K562 (cell line): ENCODE results near the gene AK5. TPM values are rescaled to one million over a fixed set of nuclear protein-coding genes. Genes with fewer than 3 reads are reported as not detected.

ENCODE experiments used
- ATAC-seq: fragments of 200-7000 bp; cut with Tn5 transposase; 3 replicates; pipeline ENCODE4 v1.9.1; 2020; ENCODE audit warnings: moderate library complexity
- BruUV-seq: library from RNA; stranded (reverse); fragments of 400-500 nt; replicated peaks from 2 replicates; lab custom pipeline; 2021; lab: Mats Ljungman, UMichigan
- CTCF ChIA-PET: fragments of 300-600 bp; formaldehyde crosslinking; extraction: SDS; loops from one replicate; lab custom pipeline; 2021; ENCODE audit warnings: low intra/inter-chr PET ratio; lab: Yijun Ruan, JAX
- POLR2A ChIA-PET: fragments of 300-600, 350-650 bp; sonication (Branson Sonifier 250); formaldehyde crosslinking; extraction: SDS; loops from one replicate; lab custom pipeline; 2021; ENCODE audit warnings: antibody characterized with exemption, inconsistent platforms; lab: Yijun Ruan, JAX
- DNase-seq, 4 experiments: peaks; one replicate each; pipeline versions ENCODE4 v3.0.0 to v3.0.0-alpha.2; 2011 to 2018; ENCODE audit warnings: low spot score in 3 of 4, mixed read lengths in 3 of 4; ENCODE audit errors: extremely low read depth in 1 of 4
- FAIRE-seq: peaks from 2 replicates; lab custom pipeline; 2011; peaks lifted over from hg19 to GRCh38; lab: Jason Lieb, UNC
- H2AFZ ChIP-seq: 2 replicates; pipeline ENCODE4 v1.6.0; 2011; ENCODE audit warnings: low read depth, low read length, control low read depth, inconsistent platforms
- H3K27ac ChIP-seq: fragments of 200-600 bp; 3 replicates; pipeline ENCODE4 v1.8.0; 2011; ENCODE audit warnings: low read depth, mild to moderate bottlenecking, control low read depth, inconsistent platforms, low read length, moderate library complexity, mixed read lengths; ENCODE audit errors: extremely low read depth
- H3K27me3 ChIP-seq, 2 experiments: fragments of 300-600 bp in 1 of 2; 2 replicates in 1 of 2; 3 replicates in 1 of 2; pipeline versions ENCODE4 v1.6.0 to v1.8.0; 2011; ENCODE audit warnings: inconsistent platforms in 2 of 2, low read length in 2 of 2, mild to moderate bottlenecking in 1 of 2, mixed read lengths in 1 of 2, moderate library complexity in 1 of 2; ENCODE audit not compliant: control insufficient read depth in 2 of 2, insufficient read depth in 2 of 2
- H3K36me3 ChIP-seq: fragments of 300-600 bp; 3 replicates; pipeline ENCODE4 v1.8.0; 2011; ENCODE audit warnings: mild to moderate bottlenecking, low read length, inconsistent platforms; ENCODE audit not compliant: control insufficient read depth, insufficient read depth
- H3K4me1 ChIP-seq, 2 experiments: fragments of 200-600 bp in 1 of 2; replicated peaks in 1 of 2; 2 replicates in 1 of 2; 3 replicates in 1 of 2; pipeline versions ENCODE4 v1.5.1 to v1.8.0; 2011; ENCODE audit warnings: inconsistent platforms in 2 of 2, low read length in 2 of 2, mild to moderate bottlenecking in 1 of 2, mixed read lengths in 1 of 2, moderate library complexity in 1 of 2; ENCODE audit not compliant: control insufficient read depth in 2 of 2, insufficient read depth in 2 of 2
- H3K4me2 ChIP-seq: 2 replicates; pipeline ENCODE4 v1.6.1; 2011; ENCODE audit warnings: low read length, control low read depth, inconsistent platforms, mixed read lengths; ENCODE audit not compliant: insufficient read depth
- H3K4me3 ChIP-seq: fragments of 200-600 bp; sonication (generic), shearing (Covaris generic); 2 replicates; pipeline ENCODE4 v1.5.1; 2016; ENCODE audit warnings: control low read depth, inconsistent platforms
- H3K79me2 ChIP-seq: fragments of 200-600 bp; 3 replicates; pipeline ENCODE4 v1.8.0; 2011; ENCODE audit warnings: low read length, inconsistent platforms; ENCODE audit not compliant: control insufficient read depth, insufficient read depth
- H3K9ac ChIP-seq, 2 experiments: 2 replicates each; pipeline versions ENCODE4 v1.6.0 to v1.6.1; 2011; ENCODE audit warnings: low read depth in 2 of 2, low read length in 2 of 2, control low read depth in 1 of 2, inconsistent platforms in 1 of 2, mild to moderate bottlenecking in 1 of 2, mixed read lengths in 1 of 2; ENCODE audit not compliant: insufficient read depth in 1 of 2
- H3K9me1 ChIP-seq: one replicate; pipeline ENCODE4 v1.6.0; 2011; ENCODE audit warnings: inconsistent platforms, mild to moderate bottlenecking, low read length, moderate library complexity; ENCODE audit not compliant: control insufficient read depth, insufficient read depth
- H3K9me3 ChIP-seq: replicated peaks from 2 replicates; pipeline ENCODE4 v1.5.1; 2011; ENCODE audit warnings: low read depth, low read length, inconsistent platforms; ENCODE audit not compliant: control insufficient read depth, insufficient read depth
- H4K20me1 ChIP-seq: replicated peaks from 2 replicates; pipeline ENCODE4 v1.6.1; 2011; ENCODE audit warnings: low read length, inconsistent platforms, mixed read lengths; ENCODE audit not compliant: control insufficient read depth, insufficient read depth
- ESRRB ChIP-seq: fragments of 250-450 bp; sonication (Bioruptor Pico); IDR thresholded peaks from 2 replicates; pipeline ENCODE4 v1.5.0; 2020; ENCODE audit warnings: mild to moderate bottlenecking, moderate library complexity, borderline replicate concordance
- KHSRP ChIP-seq: fragments of 450-650 bp; IDR thresholded peaks from 2 replicates; pipeline ENCODE4 v1.6.1; 2017
- LCOR ChIP-seq: sonication (generic); formaldehyde crosslinking; IDR thresholded peaks from 2 replicates; pipeline ENCODE4 v1.8.0; 2022; ENCODE audit warnings: mild to moderate bottlenecking, missing genetic modification reagents
- NFYB ChIP-seq: IDR thresholded peaks from 2 replicates; pipeline ENCODE4 v1.6.1; 2011; ENCODE audit warnings: mild to moderate bottlenecking, moderate library complexity; ENCODE audit not compliant: insufficient read length; ENCODE audit errors: extremely low read depth
- RUNX1 ChIP-seq: sonication (generic); IDR thresholded peaks from 2 replicates; pipeline ENCODE4 v1.6.1; 2016; ENCODE audit warnings: antibody characterized with exemption, low read depth
- SIRT6 ChIP-seq: IDR thresholded peaks from one replicate; pipeline ENCODE4 v1.6.1; 2012; ENCODE audit warnings: low read depth, mild to moderate bottlenecking, control low read depth, inconsistent platforms, low read length, moderate library complexity
- WGBS: fragments of 100-300 bp; shearing (Covaris generic); methylation state at CpG from one replicate; pipeline ENCODE4 v1.1.6; 2016; ENCODE audit warnings: low coverage, mixed read lengths; ENCODE audit not compliant: insufficient coverage; ENCODE audit errors: missing lambda C conversion rate; 5-methylcytosine and 5-hydroxymethylcytosine counted together
- in situ Hi-C: fragments of 300-500 bp; cut with MboI; formaldehyde crosslinking; loops from 4 replicates; pipeline ENCODE4 v1.15.0; 2018; ENCODE audit warnings: inconsistent platforms, mixed read lengths
- intact Hi-C: fragments of 100-400 bp; cut with micrococcal nuclease; formaldehyde crosslinking; loops from 2 replicates; pipeline ENCODE4 v1.14.2; 2022
- polyA plus RNA-seq, 8 experiments: library from polyadenylated mRNA; depleted of rRNA in 4 of 8; stranded (reverse) in 5 of 8; unstranded in 3 of 8; fragments of >200 nt; fragmentation: Nextera tagmentation in 2 of 8; fragmentation: Illumina TruSeq in 1 of 8; extraction: Ambion mirVana in 2 of 8; extraction: Trizol in 1 of 8; gene quantifications; 2 replicates each; pipeline versions ENCODE4 v1.2.1 to v1.2.3, GENCODE V29; 2011 to 2014; ENCODE audit warnings: inconsistent platforms in 1 of 8, missing spikeins in 1 of 8
- total RNA-seq, 7 experiments: library from RNA; depleted of rRNA in 6 of 7; stranded (reverse); fragments of >200 nt in 6 of 7; fragmentation: Illumina TruSeq in 2 of 7; extraction: Trizol in 2 of 7; gene quantifications; 2 replicates each; pipeline versions ENCODE4 v1.2.1 to v1.2.3, GENCODE V29; 2011 to 2021; ENCODE audit warnings: low replicate concordance in 1 of 7
- TF ChIP-seq, protein P1 (sequence below): fragments of 450-650 bp; IDR thresholded peaks from 2 replicates; pipeline ENCODE4 v1.6.1; 2016; ENCODE audit warnings: antibody characterized with exemption
- TF ChIP-seq, protein P2 (sequence below), 2 experiments: fragments of 450-650 bp; formaldehyde crosslinking in 1 of 2; IDR thresholded peaks; 2 replicates each; pipeline versions ENCODE4 v1.4.0 to v1.6.1; 2014 to 2020; ENCODE audit warnings: mild to moderate bottlenecking in 2 of 2, borderline replicate concordance in 1 of 2, low read depth in 1 of 2
- TF ChIP-seq, protein P3 (sequence below): fragments of 250-450 bp; sonication (Bioruptor Pico); IDR thresholded peaks from 2 replicates; pipeline ENCODE4 v1.8.0; 2021; ENCODE audit warnings: moderate library complexity, mild to moderate bottlenecking, inconsistent platforms
- TF ChIP-seq, protein P4 (sequence below): fragments of 450-650 bp; formaldehyde crosslinking; IDR thresholded peaks from 2 replicates; pipeline ENCODE4 v1.4.0; 2020; ENCODE audit warnings: mild to moderate bottlenecking, moderate library complexity

AK5 gene
- total and polyA plus RNA-seq, 9 of the 15 experiments (the other 6 are each of a cell fraction or from before 2014, with no cell fraction given) = 0.06 TPM; not detected in 8

- Histone ChIP-seq H3K27me3 (peaks cover 3 to 5% of the 10 kb centered on the region in 2 experiments; a peak in 2 of 5 replicates), H3K36me3 (no peaks in the 10 kb centered on the region), H3K9ac (no peak overlapping the region), H4K20me1 (no peaks in the 10 kb centered on the region), H3K27ac (no peak overlapping the region), H3K79me2 (no peaks in the 10 kb centered on the region), H3K9me1 (no peaks in the 10 kb centered on the region), H3K4me3 (no peak overlapping the region), H3K4me1 (no peaks in the 10 kb centered on the region), H3K9me3 (no peaks in the 10 kb centered on the region), H2AFZ (no peak overlapping the region), H3K4me2 (no peak overlapping the region)
- FAIRE-seq = no peak
- BruUV-seq = no TSS peak
- no peak for DNase-seq
- no peak for ATAC-seq
- intact Hi-C loops = no loop called here
- POLR2A ChIA-PET = interaction anchor here (0.6 kb wide), 1 partner anchor 81 kb away, joined by 5 read pairs; no protein-coding TSS in a partner anchor
- 0% methylated on average over 2 of the region's 2 CpGs for WGBS
- CTCF ChIA-PET = no interaction called here
- in situ Hi-C loops = no loop called here
- TF ChIP-seq LCOR = no peak
- TF ChIP-seq, protein P1, sequence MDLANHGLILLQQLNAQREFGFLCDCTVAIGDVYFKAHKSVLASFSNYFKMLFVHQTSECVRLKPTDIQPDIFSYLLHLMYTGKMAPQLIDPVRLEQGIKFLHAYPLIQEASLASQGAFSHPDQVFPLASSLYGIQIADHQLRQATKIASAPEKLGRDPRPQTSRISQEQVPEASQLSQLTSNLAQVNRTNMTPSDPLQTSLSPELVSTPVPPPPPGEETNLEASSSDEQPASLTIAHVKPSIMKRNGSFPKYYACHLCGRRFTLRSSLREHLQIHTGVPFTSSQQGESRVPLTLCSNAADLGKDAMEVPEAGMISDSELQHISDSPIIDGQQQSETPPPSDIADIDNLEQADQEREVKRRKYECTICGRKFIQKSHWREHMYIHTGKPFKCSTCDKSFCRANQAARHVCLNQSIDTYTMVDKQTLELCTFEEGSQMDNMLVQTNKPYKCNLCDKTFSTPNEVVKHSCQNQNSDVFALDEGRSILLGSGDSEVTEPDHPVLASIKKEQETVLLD = no peak
- TF ChIP-seq, protein P2, sequence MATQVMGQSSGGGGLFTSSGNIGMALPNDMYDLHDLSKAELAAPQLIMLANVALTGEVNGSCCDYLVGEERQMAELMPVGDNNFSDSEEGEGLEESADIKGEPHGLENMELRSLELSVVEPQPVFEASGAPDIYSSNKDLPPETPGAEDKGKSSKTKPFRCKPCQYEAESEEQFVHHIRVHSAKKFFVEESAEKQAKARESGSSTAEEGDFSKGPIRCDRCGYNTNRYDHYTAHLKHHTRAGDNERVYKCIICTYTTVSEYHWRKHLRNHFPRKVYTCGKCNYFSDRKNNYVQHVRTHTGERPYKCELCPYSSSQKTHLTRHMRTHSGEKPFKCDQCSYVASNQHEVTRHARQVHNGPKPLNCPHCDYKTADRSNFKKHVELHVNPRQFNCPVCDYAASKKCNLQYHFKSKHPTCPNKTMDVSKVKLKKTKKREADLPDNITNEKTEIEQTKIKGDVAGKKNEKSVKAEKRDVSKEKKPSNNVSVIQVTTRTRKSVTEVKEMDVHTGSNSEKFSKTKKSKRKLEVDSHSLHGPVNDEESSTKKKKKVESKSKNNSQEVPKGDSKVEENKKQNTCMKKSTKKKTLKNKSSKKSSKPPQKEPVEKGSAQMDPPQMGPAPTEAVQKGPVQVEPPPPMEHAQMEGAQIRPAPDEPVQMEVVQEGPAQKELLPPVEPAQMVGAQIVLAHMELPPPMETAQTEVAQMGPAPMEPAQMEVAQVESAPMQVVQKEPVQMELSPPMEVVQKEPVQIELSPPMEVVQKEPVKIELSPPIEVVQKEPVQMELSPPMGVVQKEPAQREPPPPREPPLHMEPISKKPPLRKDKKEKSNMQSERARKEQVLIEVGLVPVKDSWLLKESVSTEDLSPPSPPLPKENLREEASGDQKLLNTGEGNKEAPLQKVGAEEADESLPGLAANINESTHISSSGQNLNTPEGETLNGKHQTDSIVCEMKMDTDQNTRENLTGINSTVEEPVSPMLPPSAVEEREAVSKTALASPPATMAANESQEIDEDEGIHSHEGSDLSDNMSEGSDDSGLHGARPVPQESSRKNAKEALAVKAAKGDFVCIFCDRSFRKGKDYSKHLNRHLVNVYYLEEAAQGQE (IDR thresholded peaks at IDR 0.05; ENCODE audit: borderline replicate concordance) = no peak
- TF ChIP-seq, protein P2 (CRISPR knock-in tag; IDR thresholded peaks at IDR 0.05; ENCODE audit: low read depth) = no peak
- TF ChIP-seq RUNX1 = no peak
- no peak for TF ChIP-seq ESRRB
- TF ChIP-seq NFYB = no peak
- TF ChIP-seq, protein P3, sequence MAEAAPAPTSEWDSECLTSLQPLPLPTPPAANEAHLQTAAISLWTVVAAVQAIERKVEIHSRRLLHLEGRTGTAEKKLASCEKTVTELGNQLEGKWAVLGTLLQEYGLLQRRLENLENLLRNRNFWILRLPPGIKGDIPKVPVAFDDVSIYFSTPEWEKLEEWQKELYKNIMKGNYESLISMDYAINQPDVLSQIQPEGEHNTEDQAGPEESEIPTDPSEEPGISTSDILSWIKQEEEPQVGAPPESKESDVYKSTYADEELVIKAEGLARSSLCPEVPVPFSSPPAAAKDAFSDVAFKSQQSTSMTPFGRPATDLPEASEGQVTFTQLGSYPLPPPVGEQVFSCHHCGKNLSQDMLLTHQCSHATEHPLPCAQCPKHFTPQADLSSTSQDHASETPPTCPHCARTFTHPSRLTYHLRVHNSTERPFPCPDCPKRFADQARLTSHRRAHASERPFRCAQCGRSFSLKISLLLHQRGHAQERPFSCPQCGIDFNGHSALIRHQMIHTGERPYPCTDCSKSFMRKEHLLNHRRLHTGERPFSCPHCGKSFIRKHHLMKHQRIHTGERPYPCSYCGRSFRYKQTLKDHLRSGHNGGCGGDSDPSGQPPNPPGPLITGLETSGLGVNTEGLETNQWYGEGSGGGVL (CRISPR knock-in tag) = no peak
- no peak for TF ChIP-seq SIRT6
- TF ChIP-seq KHSRP = no peak
- TF ChIP-seq, protein P4, sequence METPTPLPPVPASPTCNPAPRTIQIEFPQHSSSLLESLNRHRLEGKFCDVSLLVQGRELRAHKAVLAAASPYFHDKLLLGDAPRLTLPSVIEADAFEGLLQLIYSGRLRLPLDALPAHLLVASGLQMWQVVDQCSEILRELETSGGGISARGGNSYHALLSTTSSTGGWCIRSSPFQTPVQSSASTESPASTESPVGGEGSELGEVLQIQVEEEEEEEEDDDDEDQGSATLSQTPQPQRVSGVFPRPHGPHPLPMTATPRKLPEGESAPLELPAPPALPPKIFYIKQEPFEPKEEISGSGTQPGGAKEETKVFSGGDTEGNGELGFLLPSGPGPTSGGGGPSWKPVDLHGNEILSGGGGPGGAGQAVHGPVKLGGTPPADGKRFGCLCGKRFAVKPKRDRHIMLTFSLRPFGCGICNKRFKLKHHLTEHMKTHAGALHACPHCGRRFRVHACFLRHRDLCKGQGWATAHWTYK (CRISPR knock-in tag) = no peak
These were observed 189.9 kb downstream of the AK5 start for GRCh38 chr1:77471691-77472090.
